ENCODE measurements around the gene B3GAT1.

Gene B3GAT1

DNA sequence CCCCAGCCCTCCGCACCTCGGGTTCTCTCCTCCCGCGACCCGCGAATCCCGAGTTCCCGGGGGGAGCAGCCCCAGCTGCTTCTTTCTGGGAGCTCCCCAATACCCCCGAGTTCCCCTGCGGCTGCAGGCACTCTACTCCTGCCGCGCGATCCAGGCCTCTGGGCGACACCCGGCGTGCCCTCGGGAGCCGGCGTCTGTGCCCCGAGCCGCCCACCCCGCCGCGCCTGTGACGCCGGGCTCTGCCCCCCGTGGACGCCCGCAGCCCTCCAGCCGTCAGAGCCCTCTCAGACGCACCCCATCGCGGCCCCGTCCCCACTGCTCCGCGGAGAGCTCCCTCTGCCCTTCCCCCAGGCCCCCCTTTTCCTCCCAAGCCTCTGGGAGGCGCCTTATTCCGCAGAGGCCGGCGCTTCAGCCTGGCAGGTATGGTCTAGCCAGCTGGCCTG is 79.8 kb downstream of the B3GAT1 start:
- no peak for DNase-seq (ENCODE audit: low spot score)

DNA sequence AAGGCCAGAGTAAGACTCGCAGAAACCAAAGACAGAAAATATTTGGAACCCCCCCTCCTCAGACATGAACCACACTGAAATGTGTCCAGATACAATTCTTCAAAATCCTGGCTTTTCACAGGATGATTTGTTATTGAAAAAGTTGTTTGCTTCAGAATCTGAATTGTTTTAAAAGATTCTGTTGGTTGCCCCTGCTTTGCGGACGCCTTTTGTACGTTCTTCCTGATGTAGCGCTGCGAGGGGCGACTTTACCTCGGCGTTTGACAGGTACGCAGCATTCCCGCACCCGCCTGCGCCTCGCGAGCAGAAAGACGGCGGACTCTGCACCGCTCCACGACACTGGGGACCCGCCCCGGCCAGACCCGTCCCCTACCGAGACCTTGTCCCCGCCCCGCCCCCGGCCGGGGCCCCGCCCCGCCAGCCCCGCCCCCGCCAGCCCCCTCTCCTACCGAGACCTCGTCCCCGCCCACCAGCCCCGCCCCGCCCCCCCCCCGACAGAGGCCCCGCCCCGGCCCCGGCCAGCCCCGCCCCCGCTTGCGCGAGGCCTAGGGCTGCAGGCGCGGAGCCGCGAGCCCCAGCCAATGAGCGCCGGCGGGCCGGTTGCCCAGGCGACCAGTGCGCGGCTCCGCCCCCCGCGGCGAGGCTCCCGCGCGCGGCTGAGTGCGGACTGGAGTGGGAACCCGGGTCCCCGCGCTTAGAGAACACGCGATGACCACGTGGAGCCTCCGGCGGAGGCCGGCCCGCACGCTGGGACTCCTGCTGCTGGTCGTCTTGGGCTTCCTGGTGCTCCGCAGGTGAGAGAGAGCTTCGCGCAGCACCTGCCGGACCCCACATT is 80.5 kb downstream of the B3GAT1 start, which contains the start of gene GLB1L2:
GLB1L2 (plus strand) TSS at position 635 of the 835 bp plus-strand sequence; CDS start at position 709, 74 bp downstream.
- DNase-seq (ENCODE audit: low spot score), result peak; percentile 95
- TF ChIP-seq, protein P1, sequence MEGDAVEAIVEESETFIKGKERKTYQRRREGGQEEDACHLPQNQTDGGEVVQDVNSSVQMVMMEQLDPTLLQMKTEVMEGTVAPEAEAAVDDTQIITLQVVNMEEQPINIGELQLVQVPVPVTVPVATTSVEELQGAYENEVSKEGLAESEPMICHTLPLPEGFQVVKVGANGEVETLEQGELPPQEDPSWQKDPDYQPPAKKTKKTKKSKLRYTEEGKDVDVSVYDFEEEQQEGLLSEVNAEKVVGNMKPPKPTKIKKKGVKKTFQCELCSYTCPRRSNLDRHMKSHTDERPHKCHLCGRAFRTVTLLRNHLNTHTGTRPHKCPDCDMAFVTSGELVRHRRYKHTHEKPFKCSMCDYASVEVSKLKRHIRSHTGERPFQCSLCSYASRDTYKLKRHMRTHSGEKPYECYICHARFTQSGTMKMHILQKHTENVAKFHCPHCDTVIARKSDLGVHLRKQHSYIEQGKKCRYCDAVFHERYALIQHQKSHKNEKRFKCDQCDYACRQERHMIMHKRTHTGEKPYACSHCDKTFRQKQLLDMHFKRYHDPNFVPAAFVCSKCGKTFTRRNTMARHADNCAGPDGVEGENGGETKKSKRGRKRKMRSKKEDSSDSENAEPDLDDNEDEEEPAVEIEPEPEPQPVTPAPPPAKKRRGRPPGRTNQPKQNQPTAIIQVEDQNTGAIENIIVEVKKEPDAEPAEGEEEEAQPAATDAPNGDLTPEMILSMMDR (IDR thresholded peaks at IDR 0.05; ENCODE audit: extremely low read depth, insufficient read depth, missing control alignments), result no peak
- in situ Hi-C loops (cut with MboI; ENCODE audit: low pct_unique_long_range_greater_than_20kb, low sequenced_read_pairs, unreplicated experiment), result no loop called here

More for the DNA sequence above, 79.8 kb downstream of the B3GAT1 start:
- TF ChIP-seq, protein P1 (IDR thresholded peaks at IDR 0.05; ENCODE audit: extremely low read depth, insufficient read depth, missing control alignments), result peak; percentile 30
- in situ Hi-C loops (cut with MboI; ENCODE audit: low pct_unique_long_range_greater_than_20kb, low sequenced_read_pairs, unreplicated experiment), result no loop called here

DNA sequence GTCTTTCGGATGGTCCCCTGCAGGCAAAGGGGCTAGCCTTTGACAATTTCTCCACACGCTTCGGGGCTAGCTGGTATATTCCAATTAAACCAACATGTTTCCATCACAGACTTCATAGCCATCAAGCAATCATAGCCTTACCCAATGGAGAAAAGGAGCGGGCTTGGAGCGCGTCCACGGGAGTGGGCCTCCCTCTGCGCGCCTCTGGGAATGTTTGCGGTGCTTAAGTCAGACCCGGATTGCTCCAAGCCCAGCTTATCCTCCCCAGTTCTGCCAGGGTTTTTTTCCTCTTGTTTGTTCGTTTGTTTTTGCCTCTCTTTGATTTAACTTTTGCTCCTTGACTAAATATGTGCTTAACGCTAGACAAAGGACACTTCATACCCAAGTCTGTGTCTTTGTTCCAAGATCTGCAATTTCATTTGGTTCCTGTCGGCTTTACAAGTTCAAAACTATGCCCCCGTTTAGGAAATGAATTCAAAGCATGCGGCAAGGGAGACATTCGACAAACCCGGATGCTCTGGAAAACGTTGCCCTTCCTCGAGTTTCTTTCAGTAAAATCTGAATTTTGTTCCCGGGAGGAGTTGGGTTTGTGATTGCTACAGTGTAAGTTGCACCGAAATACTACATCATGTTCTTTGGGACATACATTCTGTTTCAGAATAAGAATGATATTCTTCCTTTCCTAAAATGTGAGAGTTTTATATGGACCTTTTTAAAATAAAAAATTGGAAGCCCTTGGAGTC is 81.3 kb downstream of the B3GAT1 start:
- in situ Hi-C loops (cut with MboI; ENCODE audit: low pct_unique_long_range_greater_than_20kb, low sequenced_read_pairs, unreplicated experiment), result no loop called here
- DNase-seq (ENCODE audit: low spot score), result no peak

More for the DNA sequence above, 81.3 kb downstream of the B3GAT1 start:
- TF ChIP-seq, protein P1 (IDR thresholded peaks at IDR 0.05; ENCODE audit: extremely low read depth, insufficient read depth, missing control alignments), result no peak
